Right cardiac atrium (tissue), 5 donors: ENCODE results near the gene OR7C1. TPM values are rescaled to one million over a fixed set of nuclear protein-coding genes. Genes with fewer than 3 reads are reported as not detected.
"Not testable (repeated sequence)": the region's sequence is repeated elsewhere in the genome, so short reads cannot be mapped to it uniquely, and the experiment has no call there.

Experiments used
- ATAC-seq, 2 donors: fragments of 200-7000 bp; cut with Tn5 transposase; one replicate each; pipeline versions ENCODE4 v1.8.0 to v1.9.1; 2020; ENCODE audit warnings: moderate library complexity in 2 of 2, mild to moderate bottlenecking in 1 of 2
- DNase-seq, 3 donors: peaks; one replicate each; pipeline ENCODE4 v3.0.0-alpha.2; 2020
- H3K27ac ChIP-seq: one replicate; pipeline ENCODE4 v1.5.1; 2013; ENCODE audit warnings: mild to moderate bottlenecking, low read length, control low read depth, moderate library complexity
- H3K27me3 ChIP-seq: one replicate; pipeline ENCODE4 v1.6.1; 2013; ENCODE audit not compliant: control insufficient read depth, insufficient read depth
- H3K4me1 ChIP-seq: one replicate; pipeline ENCODE4 v1.6.1; 2013; ENCODE audit warnings: low read length; ENCODE audit not compliant: control insufficient read depth, insufficient read depth
- H3K4me3 ChIP-seq: one replicate; pipeline ENCODE4 v1.5.1; 2013; ENCODE audit warnings: low read length, control low read depth
- H3K9me3 ChIP-seq: one replicate; pipeline ENCODE4 v1.6.1; 2013; ENCODE audit warnings: low read length; ENCODE audit not compliant: control insufficient read depth
- whole genome bisulfite sequencing: extraction: QIAGEN DNeasy Blood & Tissue Kit; methylation state at CpG from one replicate; pipeline ENCODE4 v1.1.7; 2013; 5-methylcytosine and 5-hydroxymethylcytosine counted together
- intact Hi-C, 4 donors: fragments of 100-400 bp; cut with DNase I; formaldehyde crosslinking; loops; one replicate each; pipeline versions ENCODE4 v1.11.0 to v1.14.0; 2022 to 2023
- polyA plus RNA-seq: library from polyadenylated mRNA; stranded (reverse); fragments of 200-250 nt; gene quantifications from one replicate; pipeline ENCODE4 v1.2.3, GENCODE V29; 2013
- total RNA-seq, 4 donors: library from RNA; stranded (reverse); fragmentation: NEBNext Ultra II Directional; extraction: Animal tissue kit (Norgen Biotek cat#: 25700); gene quantifications; one replicate each; pipeline ENCODE4 v1.2.1, GENCODE V29; 2021
- donor health status: healthy with polysubstance abuse.
- donor health status: DM: no; HTN: yes; CAD: no.
- donor health status: DM: no; HTN: no; CAD: no.
- donor health status: DM: no; HTN: yes; CAD: no; lungs with severe emphysema.
- donor health status: DM: yes; HTN: yes; CAD: no.

OR7C1 gene
- total and polyA plus RNA-seq, 5 donors: 0.05 TPM; not detected in 4

- no peak for DNase-seq
- ATAC-seq: no peak
- Histone ChIP-seq H3K27ac (no peak overlapping the region), H3K9me3 (no peaks in the 10 kb centered on the region), H3K4me1 (no peaks in the 10 kb centered on the region), H3K27me3 (no peaks in the 10 kb centered on the region), H3K4me3 (no peak overlapping the region)
- intact Hi-C loops: no loop called here
- WGBS: 76% methylated on average over 8 of the region's 8 CpGs
Measured at GRCh38 chr19:14818588-14818987, 16.4 kb downstream of the OR7C1 start.

- no peaks in the 10 kb centered on the region for H3K4me1 ChIP-seq
- no peak overlapping the region for H3K4me3 ChIP-seq
- H3K27ac ChIP-seq: no peak overlapping the region
- H3K27me3 ChIP-seq: no peaks in the 10 kb centered on the region
- ATAC-seq (no peak), DNase-seq (no peak)
- intact Hi-C loops: no loop called here
- no peaks in the 10 kb centered on the region for H3K9me3 ChIP-seq
- 72% methylated on average over 3 of the region's 3 CpGs for WGBS
Measured at GRCh38 chr19:14817052-14817451, 17.9 kb downstream of the OR7C1 start.

- 48% methylated on average over 2 of the region's 2 CpGs for WGBS
- H3K27me3 ChIP-seq: no peaks in the 10 kb centered on the region
- H3K4me1 ChIP-seq: no peaks in the 10 kb centered on the region
- no peak overlapping the region for H3K4me3 ChIP-seq
- intact Hi-C loops: no loop called here
- no peak overlapping the region for H3K27ac ChIP-seq
- ATAC-seq (no peak), DNase-seq (no peak)
- H3K9me3 ChIP-seq: no peaks in the 10 kb centered on the region
Measured at GRCh38 chr19:14814982-14815652, 19.9 kb downstream of the OR7C1 start.

- WGBS: 45% methylated on average over 9 of the region's 9 CpGs
- intact Hi-C loops: no loop called here
- Histone ChIP-seq H3K27ac (no peak overlapping the region), H3K4me3 (no peak overlapping the region), H3K9me3 (no peaks in the 10 kb centered on the region), H3K27me3 (no peaks in the 10 kb centered on the region), H3K4me1 (no peaks in the 10 kb centered on the region)
- no peak for DNase-seq
- no peak for ATAC-seq
Measured at GRCh38 chr19:14809272-14810057, 25.5 kb downstream of the OR7C1 start.

- ATAC-seq (no peak), DNase-seq (no peak)
- no peaks in the 10 kb centered on the region for H3K4me1 ChIP-seq
- no peaks in the 10 kb centered on the region for H3K27me3 ChIP-seq
- no peak overlapping the region for H3K4me3 ChIP-seq
- H3K9me3 ChIP-seq: no peaks in the 10 kb centered on the region
- no peak overlapping the region for H3K27ac ChIP-seq
- intact Hi-C loops: no loop called here
- WGBS: 83% methylated on average over 3 of the region's 3 CpGs
Measured at GRCh38 chr19:14804765-14805164, 30.2 kb downstream of the OR7C1 start.

GRCh38 chr19:14798760-14799159, 36.2 kb downstream of the OR7C1 start:
- intact Hi-C loops: no loop called here
- Histone ChIP-seq H3K4me1 (no peaks in the 10 kb centered on the region), H3K4me3 (no peak overlapping the region), H3K9me3 (no peaks in the 10 kb centered on the region), H3K27ac (no peak overlapping the region), H3K27me3 (no peaks in the 10 kb centered on the region)
- no peak for ATAC-seq
- DNase-seq: no peak
- 61% methylated on average over 5 of the region's 5 CpGs for WGBS

GRCh38 chr19:14796021-14796420, 39.0 kb downstream of the OR7C1 start:
- Histone ChIP-seq H3K4me3 (no peak overlapping the region), H3K27ac (no peak overlapping the region), H3K9me3 (no peaks in the 10 kb centered on the region), H3K27me3 (no peaks in the 10 kb centered on the region), H3K4me1 (no peaks in the 10 kb centered on the region)
- intact Hi-C loops: no loop called here
- no peak for ATAC-seq
- 91% methylated on average over 11 of the region's 11 CpGs for WGBS
- DNase-seq: no peak

- Histone ChIP-seq H3K27me3 (no peaks in the 10 kb centered on the region), H3K4me1 (no peaks in the 10 kb centered on the region), H3K27ac (no peak overlapping the region), H3K9me3 (no peaks in the 10 kb centered on the region), H3K4me3 (no peak overlapping the region)
- intact Hi-C loops: no loop called here
- WGBS: 80% methylated on average over 5 of the region's 5 CpGs
- DNase-seq (no peak), ATAC-seq (no peak)
Measured at GRCh38 chr19:14795078-14795721, 39.8 kb downstream of the OR7C1 start.

GRCh38 chr19:14792250-14792649, 42.7 kb downstream of the OR7C1 start:
- ATAC-seq, DNase-seq, H3K4me3 ChIP-seq, H3K27ac ChIP-seq, H3K27me3 ChIP-seq, intact Hi-C loops, H3K4me1 ChIP-seq, H3K9me3 ChIP-seq: not testable (repeated sequence)
- 80% methylated on average over 6 of the region's 6 CpGs for WGBS

GRCh38 chr19:14786421-14786851, 48.5 kb downstream of the OR7C1 start:
- WGBS: 16% methylated on average over 18 of the region's 18 CpGs
- ATAC-seq (peak; percentile 24 to 26), DNase-seq (no peak)
- H3K9me3 ChIP-seq: no peaks in the 10 kb centered on the region
- intact Hi-C loops: no loop called here
- H3K27ac ChIP-seq: no peak overlapping the region
- H3K4me3 ChIP-seq: no peak overlapping the region
- no peaks in the 10 kb centered on the region for H3K4me1 ChIP-seq
- H3K27me3 ChIP-seq: no peaks in the 10 kb centered on the region

GRCh38 chr19:14785102-14785793, 49.7 kb downstream of the OR7C1 start:
- intact Hi-C loops, H3K27me3 ChIP-seq, H3K27ac ChIP-seq, H3K4me3 ChIP-seq, H3K4me1 ChIP-seq, H3K9me3 ChIP-seq: not testable (repeated sequence)
- peak; percentile 80 to 83 for ATAC-seq
- 54% methylated on average over 9 of the region's 11 CpGs for WGBS
- peak; percentile 38 to 72 (median 65) for DNase-seq
